Cortex of kidney (tissue), 1 donor: ENCODE measurements around the gene DISC1.

Experiments used
- DNase-seq: peaks from one replicate; lab custom pipeline; 2025; lab: John Stamatoyannopoulos, UW

DISC1 gene

GRCh38 chr1:231810415-231810814, 183.8 kb downstream of the DISC1 start:
- DNase-seq, result no peak

- DNase-seq, result no peak
Observed at GRCh38 chr1:231814021-231814420, 187.4 kb downstream of the DISC1 start.

DNA sequence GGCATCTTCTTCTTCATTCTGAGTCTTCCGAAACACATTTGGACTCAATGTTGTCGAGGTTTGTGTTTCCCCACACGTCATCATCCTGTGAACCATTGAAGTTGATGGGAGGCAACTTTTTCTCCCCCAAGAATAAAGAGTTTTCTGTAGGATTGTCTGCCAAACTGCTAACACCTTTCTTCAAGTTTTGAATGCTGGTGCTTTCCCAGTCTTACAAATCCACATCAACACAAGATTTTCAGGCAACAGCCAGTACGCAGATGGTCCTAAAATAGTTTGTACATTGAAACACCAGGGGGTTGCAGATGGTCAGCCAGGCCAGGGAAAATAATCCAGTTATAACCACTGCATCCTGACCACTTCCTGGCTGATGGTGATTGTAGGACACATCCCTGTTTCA, 187.9 kb downstream of the DISC1 start:
- DNase-seq, result no peak

GRCh38 chr1:231817801-231818200, 191.2 kb downstream of the DISC1 start:
- DNase-seq, result no peak

GRCh38 chr1:231818337-231818736, 191.7 kb downstream of the DISC1 start:
- DNase-seq, result no peak

DNA sequence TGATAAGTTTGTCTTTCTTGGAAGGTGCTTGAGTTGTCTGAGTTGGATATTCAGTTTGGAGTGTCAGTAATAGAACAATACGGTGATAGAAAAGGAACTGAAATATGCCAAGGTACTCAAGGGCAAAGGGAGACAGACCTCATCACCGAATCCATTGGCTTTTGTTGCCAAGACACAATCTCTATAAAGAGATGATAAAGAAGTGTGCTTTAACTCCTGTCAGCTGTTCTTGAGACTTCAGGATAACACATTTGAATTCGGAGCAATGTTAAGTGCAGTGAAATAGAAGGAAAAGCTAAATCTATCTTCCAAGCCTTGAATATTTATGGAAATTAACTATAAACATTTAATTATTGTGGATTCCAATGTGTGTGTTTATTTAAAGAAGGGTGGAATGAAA, 194.7 kb downstream of the DISC1 start:
- no peak for DNase-seq

- no peak for DNase-seq
Observed at GRCh38 chr1:231822041-231822440, 195.5 kb downstream of the DISC1 start.

- no peak for DNase-seq
Observed at GRCh38 chr1:231826566-231826965, 200.0 kb downstream of the DISC1 start.

DNA sequence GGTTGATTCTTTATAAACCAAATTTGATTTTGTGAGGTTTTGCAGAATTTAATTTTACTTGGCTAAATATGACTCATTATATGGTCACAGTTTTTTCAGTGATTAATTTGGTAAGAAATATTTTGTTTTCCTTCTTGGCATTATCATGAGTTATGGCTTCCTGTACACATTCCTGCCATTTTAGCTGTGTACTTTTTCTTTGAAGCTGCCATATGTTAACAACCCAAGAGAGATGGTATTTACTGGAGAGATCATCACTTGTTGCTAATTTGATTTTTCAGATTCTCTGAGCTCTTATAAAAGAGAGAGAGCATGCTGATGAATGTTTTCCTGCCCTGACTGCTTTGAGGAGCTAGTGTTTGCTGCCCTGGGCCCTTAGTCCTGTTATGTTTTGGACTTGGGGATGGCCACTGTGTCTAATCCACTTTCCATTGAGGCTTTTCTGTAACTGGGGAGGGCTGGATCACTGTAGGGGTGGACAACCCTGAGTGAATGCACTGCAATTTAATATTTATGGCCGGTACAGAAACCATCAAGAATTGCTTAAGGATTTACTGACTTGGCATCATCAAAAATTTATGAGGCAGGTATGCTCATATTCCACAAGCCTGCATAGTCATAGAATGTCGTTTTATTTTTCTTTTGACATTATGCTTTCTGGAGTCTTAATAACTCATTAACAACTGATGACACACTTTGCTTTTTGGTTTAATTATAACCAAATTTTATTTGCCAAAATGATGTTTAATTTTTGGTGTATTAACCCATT, 200.9 kb downstream of the DISC1 start:
- no peak for DNase-seq

GRCh38 chr1:231828182-231828920, 201.8 kb downstream of the DISC1 start:
- DNase-seq, result no peak

DNA sequence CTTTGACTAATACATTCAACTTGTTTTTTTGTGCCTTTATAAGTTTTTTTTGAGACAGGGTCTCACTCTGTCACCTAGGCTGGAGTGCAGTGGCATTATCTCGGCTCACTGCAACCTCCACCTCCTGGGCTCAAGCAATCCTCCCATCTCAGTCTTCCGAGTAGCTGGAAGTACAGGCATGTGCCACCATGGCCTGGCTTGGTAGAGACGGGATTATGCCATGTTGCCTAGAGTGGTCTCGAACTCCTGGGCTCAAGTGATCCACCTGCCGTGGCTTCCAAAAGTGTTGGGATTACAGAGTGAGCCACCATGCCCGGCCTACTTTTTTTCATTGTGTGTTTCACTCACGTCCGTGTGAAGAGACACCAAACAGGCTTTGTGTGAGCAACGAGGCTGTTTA, 202.7 kb downstream of the DISC1 start:
- DNase-seq, result no peak

DNA sequence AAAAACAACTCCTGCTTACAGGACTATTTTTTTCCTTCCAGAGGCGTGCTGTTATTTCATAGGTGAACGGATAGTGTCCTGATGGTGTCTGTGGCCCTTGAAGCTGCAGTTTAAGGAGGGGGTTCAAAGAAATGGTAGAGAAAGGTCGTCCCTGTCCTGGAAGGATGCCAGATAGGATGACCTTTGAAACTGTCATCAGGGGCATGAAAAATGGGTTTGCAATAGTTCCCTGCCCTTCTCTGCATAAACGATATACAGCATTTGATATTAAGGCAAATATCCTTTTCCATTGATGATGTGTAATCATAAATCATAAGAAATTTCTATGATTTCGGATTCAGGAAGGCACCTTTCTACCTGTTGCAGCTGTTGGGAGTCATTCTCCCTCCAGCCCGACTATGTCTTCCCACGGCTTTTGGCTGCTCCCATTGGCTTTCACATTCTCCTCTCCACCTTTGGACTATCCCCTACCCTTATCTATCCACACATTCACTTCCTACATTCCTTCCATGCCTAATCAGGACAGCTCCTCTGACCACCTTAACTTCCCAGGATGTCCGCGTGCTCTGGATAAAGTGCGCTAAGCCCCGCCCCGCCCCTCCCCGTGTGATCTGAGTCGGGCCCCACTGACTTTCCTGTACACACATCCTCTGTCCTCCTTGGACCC, 209.8 kb downstream of the DISC1 start:
- no peak for DNase-seq

DNA sequence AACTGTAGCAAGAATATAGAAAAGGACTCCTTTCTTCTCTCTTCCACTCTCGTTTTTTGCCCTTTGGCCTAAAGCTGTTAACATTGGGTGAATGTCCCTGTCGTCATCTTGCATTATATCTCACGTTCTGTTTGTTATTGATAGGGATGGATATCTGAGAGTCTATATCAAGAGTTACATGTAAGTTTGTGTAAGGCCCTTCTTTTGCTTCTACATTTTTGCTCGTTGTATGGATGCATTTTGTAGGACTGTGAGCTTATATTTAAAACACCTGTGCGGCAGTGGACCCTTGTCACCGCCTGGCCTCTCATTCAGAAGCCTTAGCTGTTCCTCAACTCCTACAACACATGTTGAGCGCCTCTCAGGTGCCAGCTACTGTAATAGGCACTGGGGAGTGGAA, 211.9 kb downstream of the DISC1 start:
- no peak for DNase-seq

DNA sequence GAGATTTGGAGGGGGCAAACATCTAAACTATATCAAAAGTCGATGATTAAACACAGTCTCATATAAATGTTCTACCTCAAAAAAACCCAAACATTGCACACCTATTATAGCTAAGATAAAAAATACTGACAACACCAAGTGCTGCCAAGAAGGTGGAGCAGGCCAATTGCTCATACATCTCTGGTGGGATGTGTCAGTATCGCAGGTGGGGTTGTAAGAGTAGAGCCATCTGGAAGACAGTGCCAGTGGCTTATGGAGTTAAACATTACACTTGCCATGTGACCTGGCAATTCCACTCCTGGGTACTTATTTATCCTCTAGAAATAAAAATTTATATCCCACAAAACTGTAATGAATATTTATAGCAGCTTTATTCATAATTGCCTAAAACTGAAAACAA, 213.4 kb downstream of the DISC1 start:
- DNase-seq, result no peak

GRCh38 chr1:231841616-231842344, 215.2 kb downstream of the DISC1 start:
- DNase-seq, result no peak

DNA sequence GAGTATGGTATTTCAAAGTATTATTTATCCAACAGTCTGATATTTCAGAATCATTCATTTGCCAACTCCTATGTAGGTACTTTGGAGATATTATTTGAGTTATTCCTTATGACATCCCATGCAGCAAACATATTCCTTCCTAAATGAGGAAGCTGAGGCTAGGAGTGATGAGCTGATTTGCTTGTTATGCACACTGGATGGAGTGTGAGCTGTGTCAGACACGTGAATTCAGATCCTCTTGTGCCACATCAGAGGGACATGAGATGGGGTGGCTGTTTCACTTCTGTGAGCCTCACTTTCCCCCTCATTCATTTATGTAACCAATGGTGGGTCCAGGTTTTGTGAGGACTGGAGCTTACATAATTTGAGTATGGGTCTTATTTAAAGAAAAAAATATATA, 215.9 kb downstream of the DISC1 start:
- no peak for DNase-seq

GRCh38 chr1:231844986-231845502, 218.5 kb downstream of the DISC1 start:
- DNase-seq, result no peak

DNA sequence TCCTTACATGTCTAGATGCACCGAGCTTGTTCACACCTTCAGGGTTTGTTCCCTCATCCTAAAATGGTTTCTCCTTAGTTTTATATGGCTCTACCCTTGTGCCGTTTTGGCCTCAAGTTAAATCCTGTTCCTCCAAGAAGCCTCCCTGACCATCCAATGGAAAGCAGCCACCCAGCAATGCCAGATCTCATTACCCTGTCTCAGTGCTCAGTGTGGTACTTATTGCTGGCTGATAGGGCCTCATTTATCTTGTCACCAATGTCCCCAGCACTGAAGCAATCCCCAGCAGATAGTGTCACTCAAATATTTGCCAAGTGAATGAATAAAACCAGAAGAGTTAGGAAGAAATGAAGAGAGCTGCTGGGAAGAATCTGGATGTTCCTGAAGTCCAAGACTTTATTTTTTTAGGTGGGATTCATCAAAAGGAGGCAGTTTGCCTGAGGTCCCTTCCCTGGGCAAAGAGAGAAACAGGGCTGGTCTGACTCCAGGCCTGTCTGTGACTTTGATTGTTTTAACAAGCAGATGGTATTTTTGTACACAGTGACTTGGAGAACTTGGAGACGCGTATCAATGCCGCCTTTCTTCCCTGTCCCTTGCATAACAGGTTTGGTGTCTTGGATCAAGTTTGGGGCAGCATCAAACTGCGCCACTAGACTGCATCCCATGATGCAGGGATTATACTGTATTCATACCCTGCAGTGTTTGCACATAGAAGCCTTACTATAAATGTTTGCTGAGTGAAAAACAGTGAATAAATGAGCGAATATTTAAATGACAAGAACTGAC, 221.2 kb downstream of the DISC1 start:
- DNase-seq, result no peak

DNA sequence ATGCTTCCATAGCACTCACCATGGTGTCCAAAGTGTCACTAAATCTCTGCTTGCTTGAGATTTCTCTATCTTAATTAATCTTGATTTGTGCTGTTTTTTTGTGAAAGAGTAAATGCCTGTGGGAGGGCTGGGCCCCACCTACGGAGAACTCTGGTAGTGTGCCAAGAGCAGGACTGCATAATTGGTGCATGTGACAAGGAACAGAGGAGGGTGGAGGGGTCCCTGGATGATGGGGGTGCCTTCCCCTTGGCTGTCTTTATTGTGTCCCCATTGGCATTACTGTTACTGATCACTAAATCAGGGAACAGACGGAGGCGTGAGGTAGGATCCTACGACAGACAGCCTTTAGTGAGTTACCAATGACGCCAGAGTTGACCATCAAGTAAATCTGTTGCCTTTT, 223.4 kb downstream of the DISC1 start:
- no peak for DNase-seq

DNA sequence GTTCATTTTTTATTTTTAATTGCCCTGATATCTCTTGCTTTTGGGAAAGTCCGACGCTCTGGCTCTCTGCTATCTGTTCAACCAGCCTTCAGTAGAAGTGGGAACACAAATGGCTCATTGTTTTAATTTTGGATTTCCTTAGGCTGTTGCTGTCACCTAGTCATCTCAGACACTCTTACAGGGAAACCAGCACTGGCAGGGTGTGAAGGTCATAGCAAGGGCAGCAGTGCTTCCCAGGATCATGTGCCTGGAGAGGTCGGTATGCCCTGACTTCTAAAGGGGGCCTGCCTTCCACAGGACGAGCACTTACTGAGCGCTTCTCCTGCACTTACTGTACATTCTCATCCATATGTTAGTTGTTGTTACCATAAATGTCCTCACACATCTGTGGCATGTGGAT, 224.2 kb downstream of the DISC1 start:
- no peak for DNase-seq

- no peak for DNase-seq
Observed at GRCh38 chr1:231853588-231854207, 227.1 kb downstream of the DISC1 start.
